HepG2 (cell line): ENCODE data around the gene DNTTIP2. TPM values are rescaled to one million over a fixed set of nuclear protein-coding genes. Genes with fewer than 3 reads are reported as not detected.

Source experiments
- KDM4B ChIP-seq: sonication (generic); formaldehyde crosslinking; IDR thresholded peaks from 2 replicates; pipeline ENCODE4 v1.4.0; 2020; ENCODE audit warnings: missing genetic modification reagents
- LCORL ChIP-seq, 2 experiments: fragments of 450-650 bp in 1 of 2; sonication (generic) in 1 of 2; formaldehyde crosslinking in 1 of 2; IDR thresholded peaks; 2 replicates each; pipeline versions ENCODE4 v1.5.0 to v1.6.1; 2017 to 2020; ENCODE audit warnings: antibody characterized with exemption in 1 of 2, missing genetic modification reagents in 1 of 2
- NRL ChIP-seq: sonication (generic); formaldehyde crosslinking; IDR thresholded peaks from 2 replicates; pipeline ENCODE4 v1.5.0; 2020; ENCODE audit warnings: missing genetic modification reagents, mild to moderate bottlenecking, moderate library complexity, borderline replicate concordance
- SIN3B ChIP-seq: fragments of 150-350 bp; IDR thresholded peaks from 2 replicates; pipeline ENCODE4 v1.6.1; 2014; ENCODE audit warnings: low read length
- SP1 ChIP-seq, 2 experiments: fragments of 450-650 bp in 1 of 2; sonication (generic) in 1 of 2; formaldehyde crosslinking in 1 of 2; IDR thresholded peaks; 2 replicates each; pipeline versions ENCODE4 v1.4.0 to v1.6.1; 2016 to 2020; ENCODE audit warnings: missing genetic modification reagents in 1 of 2
- TAF1 ChIP-seq: sonication (generic); formaldehyde crosslinking; IDR thresholded peaks from 2 replicates; pipeline ENCODE4 v1.4.0; 2020; ENCODE audit warnings: missing genetic modification reagents
- TGIF2 ChIP-seq: IDR thresholded peaks from 2 replicates; pipeline ENCODE4 v1.6.1; 2016; ENCODE audit warnings: control low read depth, missing compliant biosample characterization
- ZBTB14 ChIP-seq: sonication (generic); formaldehyde crosslinking; IDR thresholded peaks from 2 replicates; pipeline ENCODE4 v1.4.0; 2020; ENCODE audit warnings: missing genetic modification reagents
- ZFP1 ChIP-seq: IDR thresholded peaks from 2 replicates; pipeline ENCODE4 v1.6.1; 2016
- ZMYM4 ChIP-seq: sonication (generic); formaldehyde crosslinking; IDR thresholded peaks from 2 replicates; pipeline ENCODE4 v1.8.1; 2023; ENCODE audit warnings: mild to moderate bottlenecking, missing genetic modification reagents
- ZNF292 ChIP-seq: sonication (generic); formaldehyde crosslinking; IDR thresholded peaks from 2 replicates; pipeline ENCODE4 v1.8.1; 2022; ENCODE audit warnings: mild to moderate bottlenecking, low read depth, missing genetic modification reagents, borderline replicate concordance
- ZNF333 ChIP-seq: sonication (generic); formaldehyde crosslinking; IDR thresholded peaks from 2 replicates; pipeline ENCODE4 v1.4.0; 2020; ENCODE audit warnings: mild to moderate bottlenecking, missing genetic modification reagents, borderline replicate concordance
- ZNF563 ChIP-seq: sonication (generic); formaldehyde crosslinking; IDR thresholded peaks from 2 replicates; pipeline ENCODE4 v1.8.0; 2022; ENCODE audit warnings: mild to moderate bottlenecking, moderate library complexity, missing genetic modification reagents
- ZSCAN21 ChIP-seq: sonication (generic); formaldehyde crosslinking; IDR thresholded peaks from 2 replicates; pipeline ENCODE4 v1.8.0; 2022; ENCODE audit warnings: mild to moderate bottlenecking, missing genetic modification reagents, moderate library complexity, borderline replicate concordance
- polyA plus RNA-seq, 8 experiments: library from polyadenylated mRNA; depleted of rRNA in 3 of 8; stranded (reverse) in 7 of 8; unstranded in 1 of 8; fragments of >200 nt; fragmentation: Illumina TruSeq in 4 of 8; extraction: Trizol in 4 of 8; gene quantifications; 2 replicates each; pipeline versions ENCODE4 v1.2.1 to v1.2.3, GENCODE V29; 2011 to 2016; ENCODE audit warnings: low read depth in 4 of 8, missing spikeins in 1 of 8, mixed read lengths in 1 of 8; ENCODE audit not compliant: insufficient read depth in 1 of 8
- total RNA-seq, 5 experiments: library from RNA; depleted of rRNA; stranded (reverse); fragments of >200 nt; fragmentation: Illumina TruSeq; extraction: Trizol; gene quantifications; 2 replicates each; pipeline ENCODE4 v1.2.3, GENCODE V29; 2016; ENCODE audit warnings: low read depth in 1 of 5
- TF ChIP-seq, protein P1 (sequence below): sonication (generic); IDR thresholded peaks from 2 replicates; pipeline ENCODE4 v1.6.1; 2016; ENCODE audit warnings: low read depth, borderline replicate concordance
- TF ChIP-seq, protein P2 (sequence below): IDR thresholded peaks from 2 replicates; pipeline ENCODE4 v1.6.1; 2016
- TF ChIP-seq, protein P3 (sequence below): sonication (generic); formaldehyde crosslinking; IDR thresholded peaks from 2 replicates; pipeline ENCODE4 v1.4.0; 2020; ENCODE audit warnings: missing genetic modification reagents

The DNTTIP2 gene
- total and polyA plus RNA-seq, 2 of the 13 experiments (the other 11 are each of a cell fraction or from before 2014, with no cell fraction given) = 11.4 to 63.3 TPM

GRCh38 chr1:93878889-93879586 is at the start of gene DNTTIP2 (continued):
- TF ChIP-seq, protein P1, sequence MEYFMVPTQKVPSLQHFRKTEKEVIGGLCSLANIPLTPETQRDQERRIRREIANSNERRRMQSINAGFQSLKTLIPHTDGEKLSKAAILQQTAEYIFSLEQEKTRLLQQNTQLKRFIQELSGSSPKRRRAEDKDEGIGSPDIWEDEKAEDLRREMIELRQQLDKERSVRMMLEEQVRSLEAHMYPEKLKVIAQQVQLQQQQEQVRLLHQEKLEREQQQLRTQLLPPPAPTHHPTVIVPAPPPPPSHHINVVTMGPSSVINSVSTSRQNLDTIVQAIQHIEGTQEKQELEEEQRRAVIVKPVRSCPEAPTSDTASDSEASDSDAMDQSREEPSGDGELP = no peak
- TF ChIP-seq ZNF333 (CRISPR knock-in tag) = no peak
- TF ChIP-seq ZNF292 (CRISPR knock-in tag) = no peak
- TF ChIP-seq KDM4B (CRISPR knock-in tag) = peak; percentile 91
- TF ChIP-seq ZNF563 = 0 out of 2 replicates have a peak, but pooled peaks have one; percentile 88
- peak; percentile 51; the same call in 1 of the 2 replicates for TF ChIP-seq TGIF2
- TF ChIP-seq SIN3B = peak; percentile 96
- peak; percentile 72; the same call in 1 of the 2 replicates for TF ChIP-seq ZFP1 (CRISPR knock-in tag)
- no peak for TF ChIP-seq NRL (CRISPR knock-in tag)
- TF ChIP-seq TAF1 (CRISPR knock-in tag) = peak; percentile 96
- TF ChIP-seq ZSCAN21 (CRISPR knock-in tag) = 0 out of 2 replicates have a peak, but pooled peaks have one; percentile 45
- TF ChIP-seq, protein P2, sequence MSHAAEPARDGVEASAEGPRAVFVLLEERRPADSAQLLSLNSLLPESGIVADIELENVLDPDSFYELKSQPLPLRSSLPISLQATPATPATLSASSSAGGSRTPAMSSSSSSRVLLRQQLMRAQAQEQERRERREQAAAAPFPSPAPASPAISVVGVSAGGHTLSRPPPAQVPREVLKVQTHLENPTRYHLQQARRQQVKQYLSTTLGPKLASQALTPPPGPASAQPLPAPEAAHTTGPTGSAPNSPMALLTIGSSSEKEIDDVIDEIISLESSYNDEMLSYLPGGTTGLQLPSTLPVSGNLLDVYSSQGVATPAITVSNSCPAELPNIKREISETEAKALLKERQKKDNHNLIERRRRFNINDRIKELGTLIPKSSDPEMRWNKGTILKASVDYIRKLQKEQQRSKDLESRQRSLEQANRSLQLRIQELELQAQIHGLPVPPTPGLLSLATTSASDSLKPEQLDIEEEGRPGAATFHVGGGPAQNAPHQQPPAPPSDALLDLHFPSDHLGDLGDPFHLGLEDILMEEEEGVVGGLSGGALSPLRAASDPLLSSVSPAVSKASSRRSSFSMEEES = peak; percentile 34; the same call in 1 of the 2 replicates
- TF ChIP-seq SP1 (IDR thresholded peaks at IDR 0.05) = no peak
- peak; percentile 75; the same call in 1 of the 2 replicates for TF ChIP-seq SP1 (CRISPR knock-in tag; IDR thresholded peaks at IDR 0.05)
- TF ChIP-seq ZMYM4 (CRISPR knock-in tag) = peak; percentile 99
- TF ChIP-seq, protein P3, sequence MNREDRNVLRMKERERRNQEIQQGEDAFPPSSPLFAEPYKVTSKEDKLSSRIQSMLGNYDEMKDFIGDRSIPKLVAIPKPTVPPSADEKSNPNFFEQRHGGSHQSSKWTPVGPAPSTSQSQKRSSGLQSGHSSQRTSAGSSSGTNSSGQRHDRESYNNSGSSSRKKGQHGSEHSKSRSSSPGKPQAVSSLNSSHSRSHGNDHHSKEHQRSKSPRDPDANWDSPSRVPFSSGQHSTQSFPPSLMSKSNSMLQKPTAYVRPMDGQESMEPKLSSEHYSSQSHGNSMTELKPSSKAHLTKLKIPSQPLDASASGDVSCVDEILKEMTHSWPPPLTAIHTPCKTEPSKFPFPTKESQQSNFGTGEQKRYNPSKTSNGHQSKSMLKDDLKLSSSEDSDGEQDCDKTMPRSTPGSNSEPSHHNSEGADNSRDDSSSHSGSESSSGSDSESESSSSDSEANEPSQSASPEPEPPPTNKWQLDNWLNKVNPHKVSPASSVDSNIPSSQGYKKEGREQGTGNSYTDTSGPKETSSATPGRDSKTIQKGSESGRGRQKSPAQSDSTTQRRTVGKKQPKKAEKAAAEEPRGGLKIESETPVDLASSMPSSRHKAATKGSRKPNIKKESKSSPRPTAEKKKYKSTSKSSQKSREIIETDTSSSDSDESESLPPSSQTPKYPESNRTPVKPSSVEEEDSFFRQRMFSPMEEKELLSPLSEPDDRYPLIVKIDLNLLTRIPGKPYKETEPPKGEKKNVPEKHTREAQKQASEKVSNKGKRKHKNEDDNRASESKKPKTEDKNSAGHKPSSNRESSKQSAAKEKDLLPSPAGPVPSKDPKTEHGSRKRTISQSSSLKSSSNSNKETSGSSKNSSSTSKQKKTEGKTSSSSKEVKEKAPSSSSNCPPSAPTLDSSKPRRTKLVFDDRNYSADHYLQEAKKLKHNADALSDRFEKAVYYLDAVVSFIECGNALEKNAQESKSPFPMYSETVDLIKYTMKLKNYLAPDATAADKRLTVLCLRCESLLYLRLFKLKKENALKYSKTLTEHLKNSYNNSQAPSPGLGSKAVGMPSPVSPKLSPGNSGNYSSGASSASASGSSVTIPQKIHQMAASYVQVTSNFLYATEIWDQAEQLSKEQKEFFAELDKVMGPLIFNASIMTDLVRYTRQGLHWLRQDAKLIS (CRISPR knock-in tag) = no peak
- TF ChIP-seq LCORL (IDR thresholded peaks at IDR 0.05) = no peak
- no peak for TF ChIP-seq LCORL (CRISPR knock-in tag; IDR thresholded peaks at IDR 0.05)
- TF ChIP-seq ZBTB14 (CRISPR knock-in tag) = no peak
